Fibroblast of skin of left biceps (primary cell): Measurements from ENCODE around the gene CPNE9.

Experiments
- DNase-seq, 2 experiments: peaks; one replicate each; pipeline ENCODE4 v3.0.0-alpha.2; 2013; ENCODE audit warnings: low read depth in 2 of 2

The CPNE9 gene

DNA sequence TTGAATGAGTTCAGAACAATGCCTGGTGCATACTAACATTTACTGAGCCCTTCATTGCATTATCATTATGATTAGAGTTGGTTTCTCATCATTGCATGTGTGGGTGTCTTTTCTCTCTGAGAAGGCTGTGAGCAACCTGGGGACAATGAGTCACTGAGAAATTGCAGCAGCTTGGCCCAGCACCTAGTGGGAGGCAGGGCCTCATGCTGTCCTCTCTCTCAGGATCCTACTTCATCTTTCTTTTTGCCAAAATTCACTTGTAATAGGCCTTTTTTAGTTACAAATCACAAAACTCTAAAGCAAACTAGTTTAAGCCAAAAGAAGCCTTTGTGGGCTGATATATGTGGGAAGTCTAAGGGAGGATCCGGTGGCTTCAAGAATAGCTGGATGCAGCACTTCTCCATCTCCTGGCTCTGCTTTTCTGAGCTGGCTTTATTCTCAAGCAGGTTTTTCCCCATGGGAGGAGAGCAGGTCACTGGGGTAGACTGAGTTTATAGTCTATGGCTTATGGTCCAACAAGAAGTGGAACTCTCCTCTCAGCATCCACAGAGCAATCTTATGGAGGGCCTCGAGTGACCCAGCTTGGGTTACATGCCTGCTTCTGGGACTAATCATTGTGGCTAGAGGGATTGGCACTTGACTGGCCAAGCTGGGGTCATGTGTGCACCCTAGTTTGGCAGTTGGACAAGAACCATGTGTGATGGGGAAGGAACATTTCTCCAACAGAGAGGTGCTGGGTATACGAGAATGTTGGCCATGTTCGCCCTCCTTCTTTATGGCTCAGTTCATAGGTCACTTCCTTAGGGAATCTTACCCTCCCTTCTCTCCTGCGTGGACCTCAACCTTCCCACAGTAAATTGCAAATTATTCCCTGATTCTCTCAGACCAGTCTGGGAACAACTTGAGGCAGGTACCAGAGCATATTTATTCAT lies 74.8 kb downstream of the CPNE9 start:
- DNase-seq, result peak in 1 of 2 experiments; percentile 24

DNA sequence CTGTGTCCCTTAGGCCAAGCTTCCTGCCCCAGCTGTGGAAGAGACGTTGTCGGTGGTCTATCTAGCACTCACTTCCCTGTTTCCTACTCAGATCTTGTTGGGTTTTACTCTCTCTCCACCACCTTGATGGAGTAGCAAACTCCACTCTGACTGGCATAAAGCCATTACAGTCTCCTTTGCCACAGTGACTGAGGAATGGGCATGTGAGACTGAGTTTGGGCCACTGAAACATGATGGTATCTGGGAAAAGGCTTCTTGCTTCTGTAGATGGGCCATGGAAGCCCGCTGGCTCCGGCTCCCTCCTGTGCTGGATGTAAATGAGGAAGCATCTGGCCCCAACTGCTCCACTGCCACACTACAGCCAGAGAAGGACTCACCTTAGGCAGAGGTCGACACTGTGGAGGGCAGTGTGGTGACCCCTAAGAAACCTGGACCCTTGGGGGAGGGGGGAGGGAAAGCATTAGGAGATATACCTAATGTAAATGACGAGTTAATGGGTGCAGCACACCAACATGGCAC lies 75.5 kb downstream of the CPNE9 start:
- no peak for DNase-seq
